ENCODE results near the gene NFIA.
A peak's percentile ranks its signal among the peaks of the same experiment; 100 is the strongest.
"Not testable (repeated sequence)": the region's sequence is repeated elsewhere in the genome, so short reads cannot be mapped to it uniquely, and the experiment has no call there.

NFIA gene

GRCh38 chr1:61452176-61453035, 370.0 kb downstream of the NFIA start:
- FAIRE-seq, result no peak
- no peak for DNase-seq (ENCODE audit: extremely low spot score, insufficient read length, low read depth)

DNA sequence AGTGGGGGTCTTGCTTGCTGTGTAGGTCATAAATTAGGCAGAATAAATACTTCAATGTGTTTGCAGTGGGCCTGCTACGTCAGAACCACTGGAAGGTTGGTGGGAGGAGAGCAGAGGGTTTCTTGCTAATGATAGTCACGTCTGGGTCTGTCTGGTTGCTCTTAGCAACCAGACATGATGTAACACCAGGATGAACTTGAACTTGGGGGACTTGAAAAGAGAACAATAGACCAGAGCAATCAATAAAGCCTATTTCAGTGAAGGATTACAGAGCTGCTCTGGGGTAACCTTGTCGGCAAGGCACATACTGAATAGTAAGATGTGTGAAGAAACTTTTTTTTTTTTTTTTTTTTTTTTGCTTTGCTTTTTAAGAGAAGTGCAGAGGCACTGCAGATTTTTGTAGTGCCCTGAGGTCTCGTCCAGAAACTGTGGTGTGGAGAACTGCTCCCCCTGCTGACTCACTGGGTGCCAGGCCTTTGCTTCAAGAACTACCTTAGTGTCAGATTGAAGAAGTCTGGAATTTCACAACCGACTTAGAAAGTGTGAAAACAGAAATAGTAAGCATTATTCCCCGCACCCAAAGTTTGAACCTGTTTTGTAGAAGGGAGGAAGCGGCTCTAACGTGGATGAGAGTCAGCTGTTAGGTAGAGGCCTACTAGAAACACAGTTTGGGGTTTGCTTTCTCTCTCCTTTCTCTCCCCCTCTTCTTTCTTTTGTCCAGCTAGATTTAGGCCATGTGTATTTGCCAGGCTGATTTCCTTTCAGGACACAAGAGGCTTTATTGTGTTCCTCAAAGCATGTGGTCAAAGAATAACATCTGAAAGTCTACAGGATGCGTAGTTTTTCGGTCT, 371.0 kb downstream of the NFIA start:
- FAIRE-seq (peak; percentile 72), DNase-seq (ENCODE audit: extremely low spot score, insufficient read length, low read depth) (peak; percentile 25)

- FAIRE-seq, result no peak
Measured at GRCh38 chr1:61455400-61455799, 373.0 kb downstream of the NFIA start.

GRCh38 chr1:61457526-61458040, 375.2 kb downstream of the NFIA start:
- no peak for FAIRE-seq

More at GRCh38 chr1:61455400-61455799, 373.0 kb downstream of the NFIA start:
- DNase-seq (ENCODE audit: extremely low spot score, insufficient read length, low read depth), result no peak

GRCh38 chr1:61459345-61459744, 377.0 kb downstream of the NFIA start:
- DNase-seq (ENCODE audit: extremely low spot score, insufficient read length, low read depth) (no peak), FAIRE-seq (no peak)

More at GRCh38 chr1:61457526-61458040, 375.2 kb downstream of the NFIA start:
- DNase-seq (ENCODE audit: extremely low spot score, insufficient read length, low read depth), result no peak

DNA sequence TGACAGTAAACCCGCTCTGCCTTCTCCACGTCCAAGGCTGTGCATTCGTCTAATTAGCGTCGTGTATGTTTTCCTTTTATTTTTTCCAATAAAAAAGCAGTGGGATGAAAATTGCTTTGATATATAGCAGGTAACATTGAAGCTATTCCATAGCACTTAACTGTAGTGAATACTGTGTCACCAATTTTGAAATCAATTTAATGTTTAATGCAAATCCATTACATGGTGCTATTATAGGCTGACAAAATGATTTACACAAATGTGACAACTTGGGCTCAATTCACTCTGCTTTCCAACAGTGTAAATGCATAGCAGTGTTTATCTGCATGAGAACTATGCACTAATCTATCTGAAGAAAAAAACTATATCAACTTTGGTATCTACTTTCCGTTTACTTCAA, 377.8 kb downstream of the NFIA start:
- FAIRE-seq (no peak), DNase-seq (ENCODE audit: extremely low spot score, insufficient read length, low read depth) (no peak)

DNA sequence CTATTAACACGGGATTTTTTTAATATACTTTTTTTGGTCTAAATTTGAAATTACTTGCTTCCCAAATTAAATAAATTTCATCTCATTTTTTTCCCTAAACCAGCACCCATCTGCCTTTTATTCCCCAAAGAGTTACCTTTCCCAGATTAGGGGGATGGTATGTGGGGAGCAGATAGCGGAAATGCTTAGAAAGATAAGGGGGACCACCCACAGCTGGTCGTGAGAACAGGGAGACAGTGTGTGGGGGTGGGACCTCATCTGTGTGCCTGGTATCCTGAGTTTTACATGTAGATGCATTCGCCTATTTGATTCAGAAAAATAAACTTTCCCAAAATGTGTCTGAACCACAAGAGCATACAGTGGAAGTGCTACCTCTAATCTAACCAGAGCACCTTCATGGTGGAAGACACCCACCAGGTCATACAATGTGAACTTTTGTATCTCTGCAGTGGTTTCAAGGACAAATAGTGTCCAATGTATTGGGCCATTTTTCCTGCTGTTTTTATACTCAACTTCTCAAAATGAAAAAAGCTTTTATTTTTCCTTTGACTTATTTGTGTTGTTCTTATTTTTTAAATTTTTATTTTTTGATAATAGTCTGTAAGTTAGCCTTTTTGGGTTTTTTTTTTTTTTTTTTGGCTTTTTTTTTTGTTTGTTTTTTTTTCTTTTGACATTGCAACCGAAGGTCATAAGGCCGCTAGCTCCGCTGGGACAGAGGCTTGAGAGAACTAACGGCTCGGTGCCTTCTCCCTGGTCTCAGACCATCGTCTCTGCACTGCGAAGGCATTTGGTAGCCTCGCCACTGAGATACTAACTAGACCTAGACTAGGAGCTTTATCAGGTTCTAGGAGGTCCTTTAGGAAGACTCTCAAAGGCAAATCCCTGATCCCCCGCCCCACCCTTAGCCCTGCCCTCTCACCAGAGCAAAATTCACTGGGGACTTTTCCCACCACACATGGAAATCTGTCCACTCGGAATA, 379.3 kb downstream of the NFIA start:
- FAIRE-seq (no peak), DNase-seq (ENCODE audit: extremely low spot score, insufficient read length, low read depth) (no peak)

- FAIRE-seq (no peak), DNase-seq (ENCODE audit: extremely low spot score, insufficient read length, low read depth) (no peak)
Measured at GRCh38 chr1:61462628-61463027, 380.3 kb downstream of the NFIA start.

DNA sequence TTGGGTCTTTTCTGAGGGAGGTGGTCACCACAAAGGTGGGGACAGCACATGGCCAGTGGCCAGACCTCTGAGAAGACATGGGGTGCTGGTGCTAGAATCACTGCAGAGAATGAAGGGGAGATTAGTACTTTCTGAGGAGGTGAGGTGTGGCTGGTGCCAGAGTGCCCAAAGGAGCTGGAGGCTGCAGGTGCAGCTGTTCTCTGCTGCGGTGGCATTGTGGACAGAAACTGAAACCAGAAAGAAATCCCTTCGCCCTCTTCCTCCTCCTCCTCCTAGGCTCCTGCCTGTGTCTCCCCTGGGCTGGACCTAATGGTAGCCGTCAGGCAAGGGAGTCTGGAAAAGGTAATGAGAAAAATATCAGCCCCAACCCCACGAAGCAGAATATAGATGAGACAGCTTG, 380.9 kb downstream of the NFIA start:
- DNase-seq (ENCODE audit: extremely low spot score, insufficient read length, low read depth), result no peak
- FAIRE-seq, result no peak

DNA sequence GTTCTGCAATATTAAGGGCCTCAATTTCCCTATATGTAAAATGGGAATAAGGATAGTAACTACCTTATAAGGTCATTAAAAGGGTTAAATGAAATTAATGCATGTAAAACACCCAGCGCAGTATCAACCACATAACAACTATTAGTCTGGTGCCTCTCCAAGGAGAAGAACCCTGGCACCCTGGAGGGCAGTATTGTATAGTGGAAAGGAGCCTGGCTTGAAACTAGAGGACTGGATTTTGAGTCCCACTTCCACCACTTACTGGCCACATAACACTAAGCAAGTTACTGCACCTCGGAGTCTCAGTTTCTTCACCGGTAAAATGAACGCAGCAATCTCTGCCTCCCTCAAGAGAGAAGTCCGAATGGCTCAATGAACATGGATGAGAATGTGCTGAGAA, 385.5 kb downstream of the NFIA start:
- not testable (repeated sequence) for DNase-seq (ENCODE audit: extremely low spot score, insufficient read length, low read depth); FAIRE-seq

- no peak for DNase-seq (ENCODE audit: extremely low spot score, insufficient read length, low read depth)
- no peak for FAIRE-seq
Measured at GRCh38 chr1:61469365-61469764, 387.0 kb downstream of the NFIA start.

- no peak for FAIRE-seq
- no peak for DNase-seq (ENCODE audit: extremely low spot score, insufficient read length, low read depth)
Measured at GRCh38 chr1:61472876-61473275, 390.5 kb downstream of the NFIA start.

- no peak for FAIRE-seq
- no peak for DNase-seq (ENCODE audit: extremely low spot score, insufficient read length, low read depth)
Measured at GRCh38 chr1:61474269-61474817, 392.0 kb downstream of the NFIA start.

- FAIRE-seq (no peak), DNase-seq (ENCODE audit: extremely low spot score, insufficient read length, low read depth) (no peak)
Measured at GRCh38 chr1:61474963-61475362, 392.6 kb downstream of the NFIA start.

- FAIRE-seq, result no peak
- no peak for DNase-seq (ENCODE audit: extremely low spot score, insufficient read length, low read depth)
Measured at GRCh38 chr1:61477301-61477700, 394.9 kb downstream of the NFIA start.

DNA sequence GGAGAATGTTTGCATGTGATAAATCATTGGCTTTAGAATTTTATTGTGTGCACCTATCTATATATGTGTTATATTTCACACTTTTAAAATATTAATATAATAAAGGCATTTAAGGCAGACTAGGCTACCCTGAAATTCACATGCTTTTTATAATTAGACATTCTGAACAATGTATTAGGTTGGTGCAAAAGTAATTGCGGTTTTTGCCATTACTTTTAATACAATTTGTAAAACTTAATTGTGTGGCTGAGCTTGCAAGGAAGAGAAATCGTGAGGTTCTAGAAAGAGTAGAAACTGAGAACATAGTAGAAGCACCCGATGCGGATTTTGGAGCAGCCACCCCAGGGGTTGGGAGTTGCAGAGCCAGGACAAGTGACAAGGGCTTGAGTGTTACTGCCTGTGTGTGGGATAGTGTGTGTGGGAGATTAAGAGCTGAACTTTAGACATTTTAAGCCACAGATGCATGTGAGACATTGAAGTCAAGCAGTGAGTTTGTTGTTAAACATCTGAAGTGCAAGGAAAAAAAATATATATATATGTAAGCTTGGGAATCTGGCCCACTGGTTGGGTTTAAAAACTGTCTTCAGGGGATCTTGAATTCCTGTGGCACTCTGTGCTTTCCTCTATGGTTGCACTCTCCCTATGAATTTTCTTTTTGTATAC, 398.0 kb downstream of the NFIA start:
- FAIRE-seq (no peak), DNase-seq (ENCODE audit: extremely low spot score, insufficient read length, low read depth) (no peak)

GRCh38 chr1:61481315-61481715, 399.0 kb downstream of the NFIA start:
- DNase-seq (ENCODE audit: extremely low spot score, insufficient read length, low read depth), result no peak
- FAIRE-seq, result no peak

GRCh38 chr1:61482170-61482734, 399.9 kb downstream of the NFIA start:
- no peak for FAIRE-seq
- DNase-seq (ENCODE audit: extremely low spot score, insufficient read length, low read depth), result no peak
